ENCODE measurements around the gene LTBP1. TPM values are rescaled to one million over a fixed set of nuclear protein-coding genes. Genes with fewer than 3 reads are reported as not detected.

Gene LTBP1
- total and polyA plus RNA-seq, 10 of the 15 experiments (the other 5 are each of a cell fraction or from before 2014, with no cell fraction given): 0.01 to 0.28 (median 0.12) TPM; not detected in 2

DNA sequence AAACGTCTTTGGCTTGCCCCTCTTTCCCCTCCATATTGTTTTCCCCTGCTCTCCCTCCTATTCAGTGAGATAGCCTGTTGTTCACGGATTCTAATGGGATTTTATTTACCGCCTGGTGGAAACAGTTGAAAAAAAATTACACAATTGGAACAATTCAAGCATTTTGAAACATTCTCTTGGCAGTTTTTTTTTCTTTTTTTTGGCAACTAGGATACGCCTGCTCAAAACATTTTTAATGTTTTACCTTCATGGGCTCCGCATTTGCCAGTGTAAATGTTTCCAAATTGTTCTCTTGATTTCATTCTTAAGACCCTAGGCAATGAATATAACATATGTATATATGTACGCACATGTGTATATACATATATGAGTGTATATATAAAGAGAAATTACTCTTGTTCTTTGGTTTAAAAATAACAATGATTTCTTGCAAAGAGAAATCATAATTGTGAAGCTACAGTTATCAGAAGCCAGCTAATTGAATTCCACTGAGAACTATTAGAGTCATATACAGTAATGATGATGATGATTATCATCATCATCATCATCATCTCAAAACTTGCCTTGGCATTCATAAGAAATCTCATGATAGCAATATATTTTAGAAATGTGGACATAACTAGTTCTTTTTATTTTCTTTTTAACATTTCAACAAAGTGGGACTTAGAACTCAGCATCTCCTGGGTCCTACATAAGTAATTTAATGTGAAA, 146.7 kb downstream of the LTBP1 start:
- 41% methylated on average over 6 of the region's 6 CpGs for WGBS (ENCODE audit: insufficient coverage, insufficient replicate concordance, low lambda C conversion rate, missing lambda C conversion rate)
- Histone ChIP-seq H2AFZ (ENCODE audit: control insufficient read depth, low read depth, low read length) (no peak overlapping the region), H3K27me3 (replicated peaks in 1 of 2; ENCODE audit: control insufficient read depth in 2 of 2, insufficient read depth in 2 of 2, low read length in 1 of 2) (no peaks in the 10 kb centered on the region), H3K9me3 (replicated peaks; ENCODE audit: control insufficient read depth, insufficient read depth, low read length) (no peaks in the 10 kb centered on the region), H3K9ac (ENCODE audit: control insufficient read depth, insufficient read depth, low read length) (no peak overlapping the region), H3K27ac (ENCODE audit: control insufficient read depth, insufficient read depth) (no peak overlapping the region), H3K4me3 (no peak overlapping the region), H3K4me1 (ENCODE audit: control insufficient read depth, insufficient read depth, low read length) (no peaks in the 10 kb centered on the region), H3K79me2 (ENCODE audit: control insufficient read depth, insufficient read depth, low read length) (no peaks in the 10 kb centered on the region), H3K4me2 (ENCODE audit: control insufficient read depth, insufficient read depth) (no peak overlapping the region), H4K20me1 (ENCODE audit: control insufficient read depth, insufficient read depth) (no peaks in the 10 kb centered on the region), H3K36me3 (ENCODE audit: control insufficient read depth in 2 of 2, insufficient read depth in 2 of 2, low read length in 1 of 2) (no peaks in the 10 kb centered on the region)
- ChIA-PET POLR2A (no interaction called here), CTCF (no interaction called here), RAD21 (ENCODE audit: unreplicated experiment) (no interaction called here), SMC1A (ENCODE audit: uncharacterized antibody, unreplicated experiment) (interaction anchor here (0.6 to 0.7 kb wide), 2 partner anchors 20 to 1815 kb away, joined by 3 read pairs; no protein-coding TSS in a partner anchor)
- intact Hi-C loops (cut with micrococcal nuclease; ENCODE audit: unreplicated experiment) (no loop called here), in situ Hi-C loops (cut with MboI) (no loop called here)
- FAIRE-seq (no peak), ATAC-seq (no peak), DNase-seq (ENCODE audit: low read depth, low spot score) (no peak)
- no TSS peak for BruUV-seq (replicated peaks)
- no peak for TF ChIP-seq RELA (IDR thresholded peaks at IDR 0.05; ENCODE audit: borderline replicate concordance, partially characterized antibody)
- TF ChIP-seq SRF (IDR thresholded peaks at IDR 0.05; ENCODE audit: low read depth in 2 of 2, low read length in 2 of 2): no peak
- TF ChIP-seq EP300 (IDR thresholded peaks at IDR 0.05; ENCODE audit: borderline replicate concordance in 1 of 2, control insufficient read depth in 1 of 2, low read depth in 2 of 2, low read length in 2 of 2): no peak
- TF ChIP-seq, protein P1, sequence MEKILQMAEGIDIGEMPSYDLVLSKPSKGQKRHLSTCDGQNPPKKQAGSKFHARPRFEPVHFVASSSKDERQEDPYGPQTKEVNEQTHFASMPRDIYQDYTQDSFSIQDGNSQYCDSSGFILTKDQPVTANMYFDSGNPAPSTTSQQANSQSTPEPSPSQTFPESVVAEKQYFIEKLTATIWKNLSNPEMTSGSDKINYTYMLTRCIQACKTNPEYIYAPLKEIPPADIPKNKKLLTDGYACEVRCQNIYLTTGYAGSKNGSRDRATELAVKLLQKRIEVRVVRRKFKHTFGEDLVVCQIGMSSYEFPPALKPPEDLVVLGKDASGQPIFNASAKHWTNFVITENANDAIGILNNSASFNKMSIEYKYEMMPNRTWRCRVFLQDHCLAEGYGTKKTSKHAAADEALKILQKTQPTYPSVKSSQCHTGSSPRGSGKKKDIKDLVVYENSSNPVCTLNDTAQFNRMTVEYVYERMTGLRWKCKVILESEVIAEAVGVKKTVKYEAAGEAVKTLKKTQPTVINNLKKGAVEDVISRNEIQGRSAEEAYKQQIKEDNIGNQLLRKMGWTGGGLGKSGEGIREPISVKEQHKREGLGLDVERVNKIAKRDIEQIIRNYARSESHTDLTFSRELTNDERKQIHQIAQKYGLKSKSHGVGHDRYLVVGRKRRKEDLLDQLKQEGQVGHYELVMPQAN (conservative IDR thresholded peaks at IDR 0.05): no peak
- no peak for TF ChIP-seq ZSCAN29 (IDR thresholded peaks at IDR 0.05)
- TF ChIP-seq, protein P2, sequence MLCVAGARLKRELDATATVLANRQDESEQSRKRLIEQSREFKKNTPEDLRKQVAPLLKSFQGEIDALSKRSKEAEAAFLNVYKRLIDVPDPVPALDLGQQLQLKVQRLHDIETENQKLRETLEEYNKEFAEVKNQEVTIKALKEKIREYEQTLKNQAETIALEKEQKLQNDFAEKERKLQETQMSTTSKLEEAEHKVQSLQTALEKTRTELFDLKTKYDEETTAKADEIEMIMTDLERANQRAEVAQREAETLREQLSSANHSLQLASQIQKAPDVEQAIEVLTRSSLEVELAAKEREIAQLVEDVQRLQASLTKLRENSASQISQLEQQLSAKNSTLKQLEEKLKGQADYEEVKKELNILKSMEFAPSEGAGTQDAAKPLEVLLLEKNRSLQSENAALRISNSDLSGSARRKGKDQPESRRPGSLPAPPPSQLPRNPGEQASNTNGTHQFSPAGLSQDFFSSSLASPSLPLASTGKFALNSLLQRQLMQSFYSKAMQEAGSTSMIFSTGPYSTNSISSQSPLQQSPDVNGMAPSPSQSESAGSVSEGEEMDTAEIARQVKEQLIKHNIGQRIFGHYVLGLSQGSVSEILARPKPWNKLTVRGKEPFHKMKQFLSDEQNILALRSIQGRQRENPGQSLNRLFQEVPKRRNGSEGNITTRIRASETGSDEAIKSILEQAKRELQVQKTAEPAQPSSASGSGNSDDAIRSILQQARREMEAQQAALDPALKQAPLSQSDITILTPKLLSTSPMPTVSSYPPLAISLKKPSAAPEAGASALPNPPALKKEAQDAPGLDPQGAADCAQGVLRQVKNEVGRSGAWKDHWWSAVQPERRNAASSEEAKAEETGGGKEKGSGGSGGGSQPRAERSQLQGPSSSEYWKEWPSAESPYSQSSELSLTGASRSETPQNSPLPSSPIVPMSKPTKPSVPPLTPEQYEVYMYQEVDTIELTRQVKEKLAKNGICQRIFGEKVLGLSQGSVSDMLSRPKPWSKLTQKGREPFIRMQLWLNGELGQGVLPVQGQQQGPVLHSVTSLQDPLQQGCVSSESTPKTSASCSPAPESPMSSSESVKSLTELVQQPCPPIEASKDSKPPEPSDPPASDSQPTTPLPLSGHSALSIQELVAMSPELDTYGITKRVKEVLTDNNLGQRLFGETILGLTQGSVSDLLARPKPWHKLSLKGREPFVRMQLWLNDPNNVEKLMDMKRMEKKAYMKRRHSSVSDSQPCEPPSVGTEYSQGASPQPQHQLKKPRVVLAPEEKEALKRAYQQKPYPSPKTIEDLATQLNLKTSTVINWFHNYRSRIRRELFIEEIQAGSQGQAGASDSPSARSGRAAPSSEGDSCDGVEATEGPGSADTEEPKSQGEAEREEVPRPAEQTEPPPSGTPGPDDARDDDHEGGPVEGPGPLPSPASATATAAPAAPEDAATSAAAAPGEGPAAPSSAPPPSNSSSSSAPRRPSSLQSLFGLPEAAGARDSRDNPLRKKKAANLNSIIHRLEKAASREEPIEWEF (IDR thresholded peaks at IDR 0.05; ENCODE audit: insufficient replicate concordance, low read depth, low read length): no peak
- TF ChIP-seq ZBTB33 (IDR thresholded peaks at IDR 0.05): no peak
- TF ChIP-seq NFYB (IDR thresholded peaks at IDR 0.05; ENCODE audit: insufficient read depth, low read depth, low read length): no peak

All from GM12878 (cell line).